ENCODE results near the gene BEGAIN.

BEGAIN gene

DNA sequence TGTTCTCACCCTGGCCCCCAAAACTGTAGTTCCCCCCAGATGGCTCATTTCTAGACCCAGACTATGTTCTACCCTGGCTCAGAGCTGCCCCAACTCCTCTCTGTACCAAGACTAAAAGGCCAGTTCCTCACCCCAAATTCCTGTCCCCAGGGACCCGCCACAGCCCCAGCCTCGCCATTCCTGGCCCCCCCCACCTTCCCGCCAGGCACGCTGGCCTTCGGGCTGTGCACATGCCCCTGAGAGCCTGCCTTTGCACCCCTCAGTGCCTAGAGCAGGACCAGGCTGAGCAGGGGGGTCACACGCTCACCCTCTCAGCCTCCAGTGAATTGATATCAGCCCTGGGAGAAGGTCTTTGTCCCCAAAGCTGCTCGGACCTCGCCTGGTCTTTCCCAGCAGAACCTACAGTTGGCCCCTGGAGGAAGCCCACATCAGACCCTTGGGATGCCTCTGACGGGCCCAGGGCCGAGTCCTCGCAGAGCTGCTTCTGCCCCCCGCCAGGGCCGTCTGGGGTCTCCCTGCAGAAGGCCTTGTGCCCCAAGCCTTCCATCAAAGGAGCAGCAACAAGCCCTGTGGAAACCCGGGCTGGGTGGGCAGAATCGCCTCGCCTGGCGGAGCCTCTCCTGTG, 32.4 kb downstream of the BEGAIN start:
- H4K8ac ChIP-seq (ENCODE audit: low read depth, low read length) = no peak overlapping the region
- H3K36me3 ChIP-seq (replicated peaks in 1 of 2; ENCODE audit: control insufficient read depth in 2 of 2, insufficient read depth in 2 of 2, low read length in 2 of 2) = no peaks in the 10 kb centered on the region
- H2BK5ac ChIP-seq (ENCODE audit: low read length) = peak overlapping the region; percentile 72
- H3K9me3 ChIP-seq (replicated peaks in 1 of 2; ENCODE audit: control insufficient read depth in 2 of 2, insufficient read depth in 1 of 2, low read depth in 1 of 2, low read length in 2 of 2) = no peaks in the 10 kb centered on the region
- no peak overlapping the region for H2BK12ac ChIP-seq (ENCODE audit: low read length)
- H3K27ac ChIP-seq (replicated peaks; ENCODE audit: low read length) = no peak overlapping the region
- H3K4me3 ChIP-seq (ENCODE audit: low read length in 2 of 2) = no peak overlapping the region
- peaks cover 0 to 67% (median 0%) of the 10 kb centered on the region in 3 experiments for H3K27me3 ChIP-seq (ENCODE audit: control insufficient read depth in 3 of 3, insufficient read depth in 3 of 3, low read depth in 1 of 3, low read length in 3 of 3)
- no peaks in the 10 kb centered on the region for H3K79me1 ChIP-seq (ENCODE audit: low read depth, low read length)
- H4K91ac ChIP-seq (ENCODE audit: low read depth, low read length, poor library complexity) = no peak overlapping the region
- H3K4ac ChIP-seq (ENCODE audit: low read length) = no peak overlapping the region
- peak overlapping the region; percentile 8 for H2BK15ac ChIP-seq (ENCODE audit: low read length)
- no CpG with 5 or more reads among the region's 17 CpGs for WGBS, 2 donors (ENCODE audit: extremely low coverage in 2 of 2, insufficient read length in 2 of 2, insufficient replicate concordance in 1 of 2)
- no peak overlapping the region for H3K14ac ChIP-seq (ENCODE audit: low read length)
- no peak overlapping the region for H3K4me2 ChIP-seq (ENCODE audit: insufficient read depth, low read length, poor library complexity, severe bottlenecking)
- DNase-seq (ENCODE audit: low spot score) = no peak
- H3K9ac ChIP-seq (ENCODE audit: low read depth, low read length, poor library complexity) = peak overlapping the region; percentile 27
- peak overlapping the region; percentile 18 for H3K23ac ChIP-seq (ENCODE audit: low read depth, low read length, poor library complexity)
- peak overlapping the region; percentile 67 for H3K18ac ChIP-seq (ENCODE audit: low read length)
- H2AFZ ChIP-seq (ENCODE audit: low read length) = no peak overlapping the region
- H2AK5ac ChIP-seq (ENCODE audit: low read depth, low read length) = peak overlapping the region; percentile 0
- H2BK120ac ChIP-seq (ENCODE audit: low read depth, low read length) = no peak overlapping the region
- peaks cover 4 to 13% of the 10 kb centered on the region in 2 donors for H3K4me1 ChIP-seq (ENCODE audit: control insufficient read depth in 2 of 2, insufficient read depth in 1 of 2, low read depth in 1 of 2, low read length in 2 of 2)

DNA sequence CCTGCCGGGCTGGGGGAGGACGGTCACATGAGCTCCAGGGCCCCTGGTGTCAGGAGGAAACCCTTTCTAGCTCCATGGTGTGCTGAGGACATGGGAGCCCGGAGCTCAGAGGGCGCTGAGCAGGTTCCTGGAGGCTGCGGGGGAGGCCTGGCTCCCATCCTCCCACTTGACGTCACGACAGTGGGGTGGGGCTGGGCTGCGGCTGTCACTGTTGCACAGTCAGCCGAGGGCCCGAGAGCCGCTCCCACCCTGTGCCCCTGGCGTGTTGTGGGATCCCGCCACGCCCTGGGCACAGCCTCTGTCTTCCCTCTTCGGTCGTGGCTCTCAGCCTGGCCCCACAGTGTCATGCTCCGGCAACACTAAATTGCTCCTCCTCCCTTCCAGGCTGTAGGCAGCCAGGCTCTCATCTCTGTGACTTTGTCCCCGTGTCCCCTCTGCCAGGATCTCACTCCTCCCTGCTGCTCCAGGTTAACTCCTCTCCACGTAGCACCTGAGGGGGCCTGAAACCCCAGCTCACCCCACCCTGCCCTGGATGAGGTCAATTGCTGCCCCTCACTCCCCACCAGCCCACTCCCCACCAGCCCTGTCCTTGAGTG, 33.0 kb downstream of the BEGAIN start:
- Histone ChIP-seq H3K18ac (ENCODE audit: low read length) (peak overlapping the region; percentile 82), H2AFZ (ENCODE audit: low read length) (no peak overlapping the region), H2BK120ac (ENCODE audit: low read depth, low read length) (no peak overlapping the region), H3K4ac (ENCODE audit: low read length) (no peak overlapping the region), H3K36me3 (replicated peaks in 1 of 2; ENCODE audit: control insufficient read depth in 2 of 2, insufficient read depth in 2 of 2, low read length in 2 of 2) (no peaks in the 10 kb centered on the region), H2BK12ac (ENCODE audit: low read length) (peak overlapping the region; percentile 85), H3K9ac (ENCODE audit: low read depth, low read length, poor library complexity) (peak overlapping the region; percentile 34), H3K4me3 (ENCODE audit: low read length in 2 of 2) (no peak overlapping the region), H3K79me1 (ENCODE audit: low read depth, low read length) (no peaks in the 10 kb centered on the region), H4K8ac (ENCODE audit: low read depth, low read length) (no peak overlapping the region), H3K4me2 (ENCODE audit: insufficient read depth, low read length, poor library complexity, severe bottlenecking) (no peak overlapping the region), H3K27me3 (ENCODE audit: control insufficient read depth in 3 of 3, insufficient read depth in 3 of 3, low read depth in 1 of 3, low read length in 3 of 3) (peaks cover 0 to 68% (median 0%) of the 10 kb centered on the region in 3 experiments), H3K23ac (ENCODE audit: low read depth, low read length, poor library complexity) (peak overlapping the region; percentile 77), H2AK5ac (ENCODE audit: low read depth, low read length) (peak overlapping the region; percentile 0), H2BK15ac (ENCODE audit: low read length) (peak overlapping the region; percentile 54), H3K27ac (replicated peaks; ENCODE audit: low read length) (no peak overlapping the region), H3K9me3 (replicated peaks in 1 of 2; ENCODE audit: control insufficient read depth in 2 of 2, insufficient read depth in 1 of 2, low read depth in 1 of 2, low read length in 2 of 2) (no peaks in the 10 kb centered on the region), H3K4me1 (ENCODE audit: control insufficient read depth in 2 of 2, insufficient read depth in 1 of 2, low read depth in 1 of 2, low read length in 2 of 2) (peaks cover 4 to 11% of the 10 kb centered on the region in 2 donors), H4K91ac (ENCODE audit: low read depth, low read length, poor library complexity) (peak overlapping the region; percentile 19), H2BK5ac (ENCODE audit: low read length) (no peak overlapping the region), H3K14ac (ENCODE audit: low read length) (no peak overlapping the region)
- no CpG with 5 or more reads among the region's 19 CpGs for WGBS, 2 donors (ENCODE audit: extremely low coverage in 2 of 2, insufficient read length in 2 of 2, insufficient replicate concordance in 1 of 2)
- DNase-seq (ENCODE audit: low spot score) = no peak

DNA sequence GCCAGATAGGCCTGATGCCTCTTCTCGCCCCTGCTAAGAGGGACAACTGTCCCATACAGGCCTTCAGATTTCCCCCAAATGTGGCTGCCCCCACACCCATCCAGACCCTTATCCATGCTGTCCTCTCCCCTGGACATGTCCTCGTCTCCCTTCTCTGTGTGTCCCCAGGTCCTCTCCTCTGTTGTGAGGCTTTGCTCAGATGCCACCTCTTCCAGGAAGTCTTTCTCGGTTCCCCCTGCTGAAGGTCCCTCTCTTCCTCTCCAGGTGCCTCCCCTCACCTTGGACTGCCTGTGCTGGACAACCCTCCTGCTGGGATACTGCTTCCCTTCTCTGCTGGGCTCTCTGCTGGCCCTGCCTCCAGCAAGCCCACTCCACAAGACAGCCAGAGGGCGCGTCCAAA, 33.7 kb downstream of the BEGAIN start:
- H2AFZ ChIP-seq (ENCODE audit: low read length) = no peak overlapping the region
- WGBS, 2 donors (ENCODE audit: extremely low coverage in 2 of 2, insufficient read length in 2 of 2, insufficient replicate concordance in 1 of 2) = no CpG with 5 or more reads among the region's 5 CpGs
- no peak overlapping the region for H2BK12ac ChIP-seq (ENCODE audit: low read length)
- no peak overlapping the region for H2BK5ac ChIP-seq (ENCODE audit: low read length)
- H3K23ac ChIP-seq (ENCODE audit: low read depth, low read length, poor library complexity) = no peak overlapping the region
- no peak overlapping the region for H3K9ac ChIP-seq (ENCODE audit: low read depth, low read length, poor library complexity)
- no peak overlapping the region for H4K8ac ChIP-seq (ENCODE audit: low read depth, low read length)
- no peak for DNase-seq (ENCODE audit: low spot score)
- H2AK5ac ChIP-seq (ENCODE audit: low read depth, low read length) = no peak overlapping the region
- no peak overlapping the region for H3K4ac ChIP-seq (ENCODE audit: low read length)
- H3K27me3 ChIP-seq (ENCODE audit: control insufficient read depth in 3 of 3, insufficient read depth in 3 of 3, low read depth in 1 of 3, low read length in 3 of 3) = peaks cover 0 to 66% (median 0%) of the 10 kb centered on the region in 3 experiments
- peaks cover 4 to 11% of the 10 kb centered on the region in 2 donors for H3K4me1 ChIP-seq (ENCODE audit: control insufficient read depth in 2 of 2, insufficient read depth in 1 of 2, low read depth in 1 of 2, low read length in 2 of 2)
- H3K18ac ChIP-seq (ENCODE audit: low read length) = no peak overlapping the region
- no peak overlapping the region for H3K4me3 ChIP-seq (ENCODE audit: low read length in 2 of 2)
- H3K79me1 ChIP-seq (ENCODE audit: low read depth, low read length) = no peaks in the 10 kb centered on the region
- no peak overlapping the region for H3K14ac ChIP-seq (ENCODE audit: low read length)
- no peak overlapping the region for H3K4me2 ChIP-seq (ENCODE audit: insufficient read depth, low read length, poor library complexity, severe bottlenecking)
- H3K27ac ChIP-seq (replicated peaks; ENCODE audit: low read length) = no peak overlapping the region
- no peak overlapping the region for H4K91ac ChIP-seq (ENCODE audit: low read depth, low read length, poor library complexity)
- no peaks in the 10 kb centered on the region for H3K9me3 ChIP-seq (replicated peaks in 1 of 2; ENCODE audit: control insufficient read depth in 2 of 2, insufficient read depth in 1 of 2, low read depth in 1 of 2, low read length in 2 of 2)
- no peaks in the 10 kb centered on the region for H3K36me3 ChIP-seq (replicated peaks in 1 of 2; ENCODE audit: control insufficient read depth in 2 of 2, insufficient read depth in 2 of 2, low read length in 2 of 2)
- H2BK120ac ChIP-seq (ENCODE audit: low read depth, low read length) = no peak overlapping the region
- H2BK15ac ChIP-seq (ENCODE audit: low read length) = no peak overlapping the region

DNA sequence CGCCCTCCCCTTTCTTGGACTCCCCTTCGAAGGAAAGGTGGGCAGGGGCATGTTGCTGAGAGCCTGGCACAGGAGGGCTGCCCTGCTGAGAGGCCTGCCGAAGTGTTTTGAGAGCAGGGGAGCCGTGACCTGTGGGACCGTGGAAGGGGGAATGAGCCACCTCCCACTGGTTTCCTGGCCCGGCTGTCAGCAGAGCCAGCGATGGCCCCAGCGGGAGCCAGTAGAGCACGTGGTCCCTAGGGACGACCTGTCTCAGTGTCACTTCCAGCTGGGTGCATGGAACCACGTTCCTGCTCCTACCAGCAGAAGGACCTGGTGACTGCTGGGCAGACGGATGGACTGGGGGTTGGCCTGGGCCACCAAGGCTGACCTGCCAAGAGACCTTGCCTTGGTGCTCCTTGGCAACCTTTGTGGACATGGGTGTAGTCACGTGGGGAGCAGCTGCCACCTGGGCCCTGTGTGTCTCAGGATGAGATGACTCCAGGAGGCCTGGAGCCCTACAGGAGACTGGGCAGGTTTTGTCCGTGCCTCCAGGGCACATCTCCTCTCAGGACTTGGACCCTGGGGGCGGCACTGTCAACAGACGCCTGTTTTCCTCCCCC, 34.6 kb downstream of the BEGAIN start:
- Histone ChIP-seq H2BK15ac (ENCODE audit: low read length) (peak overlapping the region; percentile 5), H3K14ac (ENCODE audit: low read length) (no peak overlapping the region), H3K4me2 (ENCODE audit: insufficient read depth, low read length, poor library complexity, severe bottlenecking) (no peak overlapping the region), H3K4ac (ENCODE audit: low read length) (no peak overlapping the region), H3K36me3 (replicated peaks in 1 of 2; ENCODE audit: control insufficient read depth in 2 of 2, insufficient read depth in 2 of 2, low read length in 2 of 2) (no peaks in the 10 kb centered on the region), H3K27ac (replicated peaks; ENCODE audit: low read length) (no peak overlapping the region), H3K23ac (ENCODE audit: low read depth, low read length, poor library complexity) (peak overlapping the region; percentile 59), H3K9ac (ENCODE audit: low read depth, low read length, poor library complexity) (no peak overlapping the region), H3K9me3 (replicated peaks in 1 of 2; ENCODE audit: control insufficient read depth in 2 of 2, insufficient read depth in 1 of 2, low read depth in 1 of 2, low read length in 2 of 2) (no peaks in the 10 kb centered on the region), H3K27me3 (ENCODE audit: control insufficient read depth in 3 of 3, insufficient read depth in 3 of 3, low read depth in 1 of 3, low read length in 3 of 3) (peaks cover 0 to 60% (median 0%) of the 10 kb centered on the region in 3 experiments), H2AFZ (ENCODE audit: low read length) (no peak overlapping the region), H3K18ac (ENCODE audit: low read length) (peak overlapping the region; percentile 11), H2BK120ac (ENCODE audit: low read depth, low read length) (no peak overlapping the region), H2BK12ac (ENCODE audit: low read length) (no peak overlapping the region), H4K91ac (ENCODE audit: low read depth, low read length, poor library complexity) (no peak overlapping the region), H3K4me1 (ENCODE audit: control insufficient read depth in 2 of 2, insufficient read depth in 1 of 2, low read depth in 1 of 2, low read length in 2 of 2) (peaks cover 4 to 9% of the 10 kb centered on the region in 2 donors), H3K4me3 (ENCODE audit: low read length in 2 of 2) (peak overlapping the region in 1 of 2 donors; percentile 12), H4K8ac (ENCODE audit: low read depth, low read length) (no peak overlapping the region), H2BK5ac (ENCODE audit: low read length) (no peak overlapping the region), H3K79me1 (ENCODE audit: low read depth, low read length) (no peaks in the 10 kb centered on the region), H2AK5ac (ENCODE audit: low read depth, low read length) (no peak overlapping the region)
- no peak for DNase-seq (ENCODE audit: low spot score)
- WGBS, 2 donors (ENCODE audit: extremely low coverage in 2 of 2, insufficient read length in 2 of 2, insufficient replicate concordance in 1 of 2) = no CpG with 5 or more reads among the region's 16 CpGs

All from neuronal stem cell (in vitro differentiated cells).